Lower leg skin (tissue), 4 donors: ENCODE results near the gene TRPM2. TPM values are rescaled to one million over a fixed set of nuclear protein-coding genes. Genes with fewer than 3 reads are reported as not detected.

Source experiments
- DNase-seq, 2 donors: peaks; one replicate each; pipeline ENCODE4 v3.0.0-alpha.2; 2019; ENCODE audit warnings: low spot score in 2 of 2
- H3K4me3 ChIP-seq: fragments of 200-600 bp; sonication (generic); 2 replicates; pipeline ENCODE4 v1.5.1; 2017; ENCODE audit warnings: mild to moderate bottlenecking, low read depth; ENCODE audit not compliant: poor library complexity, severe bottlenecking
- POLR2A ChIP-seq, 2 donors: fragments of 450-650 bp; IDR thresholded peaks; one replicate each; pipeline ENCODE4 v1.6.1; 2016 to 2017; ENCODE audit warnings: antibody characterized with exemption in 2 of 2, mild to moderate bottlenecking in 1 of 2, moderate library complexity in 1 of 2
- WGBS, 2 donors: methylation state at CpG; one replicate each; pipeline ENCODE4 v1.1.5; 2018; 5-methylcytosine and 5-hydroxymethylcytosine counted together
- intact Hi-C: fragments of 100-400 bp; cut with DNase I; formaldehyde crosslinking; loops from one replicate; pipeline ENCODE4 v1.15.0; 2023; ENCODE audit warnings: low total_unique reads
- total RNA-seq, 4 donors: library from RNA; depleted of rRNA; stranded (reverse); fragments of >200 nt; gene quantifications; one replicate each; pipeline ENCODE4 v1.1.0, GENCODE V29; 2016
- TF ChIP-seq, protein P1 (sequence below), 3 donors: fragments of 450-650 bp; IDR thresholded peaks; one replicate each; pipeline ENCODE4 v1.5.1; 2016; ENCODE audit warnings: antibody characterized with exemption in 3 of 3, mild to moderate bottlenecking in 3 of 3, moderate library complexity in 2 of 3

Gene TRPM2
- total RNA-seq, 4 donors from 2014 or later, result 1.9 to 9.4 (median 2.2) TPM

DNA sequence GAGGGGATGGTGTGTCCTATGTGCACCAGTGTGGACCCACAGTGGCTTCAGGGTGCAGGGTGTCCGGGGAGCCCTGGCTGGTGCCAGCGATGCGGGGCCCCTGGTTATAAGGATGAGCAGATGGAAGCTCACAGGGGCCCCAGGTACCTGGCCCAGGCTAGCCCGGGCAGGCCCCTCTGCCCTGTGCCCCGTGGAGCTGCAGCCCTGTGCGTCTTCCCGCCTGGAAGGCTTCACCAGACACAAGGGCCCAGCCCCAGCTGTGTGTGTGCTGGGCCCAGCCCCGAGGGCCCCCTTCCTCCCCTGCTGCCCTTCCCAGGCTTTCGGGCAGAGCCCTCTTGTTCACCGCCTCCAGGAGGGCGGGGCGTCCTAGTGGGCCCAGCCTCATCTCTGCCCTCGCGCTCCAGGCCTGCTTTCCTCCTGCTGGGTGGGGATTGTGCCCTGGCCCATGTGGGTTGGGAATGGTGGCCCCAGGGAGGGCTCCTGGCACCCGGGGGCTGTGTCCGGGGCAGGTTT is 37.7 kb upstream of the TRPM2 start:
- no peak for DNase-seq
- H3K4me3 ChIP-seq, result no peak overlapping the region
- TF ChIP-seq POLR2A (IDR thresholded peaks at IDR 0.05), result no peak
- TF ChIP-seq, protein P1, sequence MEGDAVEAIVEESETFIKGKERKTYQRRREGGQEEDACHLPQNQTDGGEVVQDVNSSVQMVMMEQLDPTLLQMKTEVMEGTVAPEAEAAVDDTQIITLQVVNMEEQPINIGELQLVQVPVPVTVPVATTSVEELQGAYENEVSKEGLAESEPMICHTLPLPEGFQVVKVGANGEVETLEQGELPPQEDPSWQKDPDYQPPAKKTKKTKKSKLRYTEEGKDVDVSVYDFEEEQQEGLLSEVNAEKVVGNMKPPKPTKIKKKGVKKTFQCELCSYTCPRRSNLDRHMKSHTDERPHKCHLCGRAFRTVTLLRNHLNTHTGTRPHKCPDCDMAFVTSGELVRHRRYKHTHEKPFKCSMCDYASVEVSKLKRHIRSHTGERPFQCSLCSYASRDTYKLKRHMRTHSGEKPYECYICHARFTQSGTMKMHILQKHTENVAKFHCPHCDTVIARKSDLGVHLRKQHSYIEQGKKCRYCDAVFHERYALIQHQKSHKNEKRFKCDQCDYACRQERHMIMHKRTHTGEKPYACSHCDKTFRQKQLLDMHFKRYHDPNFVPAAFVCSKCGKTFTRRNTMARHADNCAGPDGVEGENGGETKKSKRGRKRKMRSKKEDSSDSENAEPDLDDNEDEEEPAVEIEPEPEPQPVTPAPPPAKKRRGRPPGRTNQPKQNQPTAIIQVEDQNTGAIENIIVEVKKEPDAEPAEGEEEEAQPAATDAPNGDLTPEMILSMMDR (IDR thresholded peaks at IDR 0.05), result no peak
- intact Hi-C loops, result no loop called here
- 66 to 67% methylated on average over 11 to 15 of the region's 16 CpGs for WGBS, 2 donors

DNA sequence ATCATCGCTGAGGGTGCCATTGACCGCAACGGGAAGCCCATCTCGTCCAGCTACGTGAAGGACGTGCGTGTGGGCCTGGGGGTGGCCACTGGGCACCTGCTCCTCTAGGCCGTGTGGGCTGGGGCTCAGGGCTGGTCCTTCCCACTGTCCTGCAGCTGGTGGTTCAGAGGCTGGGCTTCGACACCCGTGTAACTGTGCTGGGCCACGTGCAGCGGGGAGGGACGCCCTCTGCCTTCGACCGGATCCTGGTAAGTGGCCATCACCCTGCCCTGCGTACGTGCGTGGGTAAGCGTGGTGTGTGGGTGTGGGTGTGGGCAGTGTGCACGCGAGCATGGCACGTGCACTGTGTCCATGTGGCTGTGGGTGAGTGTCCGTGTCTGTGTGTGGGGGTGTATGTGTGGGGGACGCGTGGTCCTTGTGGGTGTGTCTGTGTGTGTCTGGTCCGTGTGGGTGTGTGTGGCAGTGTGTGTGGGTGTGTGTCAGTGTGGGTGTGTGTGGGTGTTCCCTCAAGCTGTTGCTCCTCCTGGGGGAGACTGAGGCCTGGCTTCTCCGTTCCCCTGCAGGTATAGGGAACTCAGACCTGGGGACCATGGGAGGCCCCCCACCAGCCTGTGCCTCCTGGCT is 37.0 kb upstream of the TRPM2 start:
- intact Hi-C loops, result no loop called here
- no peak for DNase-seq
- TF ChIP-seq POLR2A (IDR thresholded peaks at IDR 0.05), result no peak
- TF ChIP-seq, protein P1 (IDR thresholded peaks at IDR 0.05), result no peak
- 87 to 89% methylated on average over 22 to 24 of the region's 27 CpGs for WGBS, 2 donors
- H3K4me3 ChIP-seq, result no peak overlapping the region

DNA sequence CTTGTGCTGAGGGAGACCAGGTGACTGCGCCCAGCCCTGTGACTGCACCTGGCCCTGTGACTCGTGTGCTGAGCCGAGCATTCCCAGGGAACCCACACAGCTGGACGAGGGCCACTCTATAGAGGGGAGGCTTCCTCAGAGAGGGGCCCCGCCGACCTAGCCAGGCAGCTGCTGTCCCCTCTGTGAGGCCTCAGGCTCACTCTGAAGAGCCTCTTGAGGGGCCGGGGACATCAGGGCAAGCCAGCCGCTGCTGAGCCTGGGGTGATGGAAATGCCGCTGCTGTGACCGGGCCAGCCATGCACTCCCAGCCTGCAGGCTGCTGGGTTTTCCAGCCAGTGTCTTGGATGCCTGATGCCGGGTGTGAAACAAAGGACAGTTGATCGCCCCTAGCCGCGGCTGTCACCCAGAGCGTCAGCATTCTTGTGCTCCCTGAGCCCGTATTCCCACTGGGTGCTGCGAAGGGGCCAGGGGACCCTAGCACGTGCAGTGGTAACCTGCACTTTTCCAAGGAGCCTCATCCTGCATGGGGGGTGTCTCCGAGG is 36.1 kb upstream of the TRPM2 start:
- intact Hi-C loops, result no loop called here
- no peak for TF ChIP-seq POLR2A (IDR thresholded peaks at IDR 0.05)
- TF ChIP-seq, protein P1 (IDR thresholded peaks at IDR 0.05), result no peak
- no peak overlapping the region for H3K4me3 ChIP-seq
- 91 to 93% methylated on average over 13 to 15 of the region's 19 CpGs for WGBS, 2 donors
- DNase-seq, result no peak

DNA sequence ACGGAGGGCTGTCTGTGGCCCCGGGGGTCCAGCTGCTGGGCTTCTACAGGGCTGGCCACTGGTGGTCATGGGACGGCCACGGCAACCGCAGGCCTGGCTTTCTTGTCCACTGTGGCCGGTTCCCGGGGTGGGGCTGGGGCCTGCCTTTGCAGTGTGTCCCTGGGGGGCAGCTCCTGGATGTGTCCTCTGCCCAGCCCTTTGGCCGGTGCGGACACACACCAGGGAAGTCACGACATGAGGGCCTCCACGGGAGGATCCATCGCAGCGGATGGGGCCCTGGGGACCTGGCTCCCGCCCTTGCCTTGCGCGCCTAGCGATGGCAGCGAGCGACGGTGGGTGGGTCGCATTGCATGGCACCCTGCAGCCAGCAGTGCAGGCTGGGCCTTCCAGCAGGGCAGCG is 35.5 kb upstream of the TRPM2 start:
- no peak overlapping the region for H3K4me3 ChIP-seq
- intact Hi-C loops, result no loop called here
- no peak for TF ChIP-seq POLR2A (IDR thresholded peaks at IDR 0.05)
- TF ChIP-seq, protein P1 (IDR thresholded peaks at IDR 0.05), result no peak
- DNase-seq, result no peak
- 91% methylated on average over 21 to 22 of the region's 22 CpGs for WGBS, 2 donors

DNA sequence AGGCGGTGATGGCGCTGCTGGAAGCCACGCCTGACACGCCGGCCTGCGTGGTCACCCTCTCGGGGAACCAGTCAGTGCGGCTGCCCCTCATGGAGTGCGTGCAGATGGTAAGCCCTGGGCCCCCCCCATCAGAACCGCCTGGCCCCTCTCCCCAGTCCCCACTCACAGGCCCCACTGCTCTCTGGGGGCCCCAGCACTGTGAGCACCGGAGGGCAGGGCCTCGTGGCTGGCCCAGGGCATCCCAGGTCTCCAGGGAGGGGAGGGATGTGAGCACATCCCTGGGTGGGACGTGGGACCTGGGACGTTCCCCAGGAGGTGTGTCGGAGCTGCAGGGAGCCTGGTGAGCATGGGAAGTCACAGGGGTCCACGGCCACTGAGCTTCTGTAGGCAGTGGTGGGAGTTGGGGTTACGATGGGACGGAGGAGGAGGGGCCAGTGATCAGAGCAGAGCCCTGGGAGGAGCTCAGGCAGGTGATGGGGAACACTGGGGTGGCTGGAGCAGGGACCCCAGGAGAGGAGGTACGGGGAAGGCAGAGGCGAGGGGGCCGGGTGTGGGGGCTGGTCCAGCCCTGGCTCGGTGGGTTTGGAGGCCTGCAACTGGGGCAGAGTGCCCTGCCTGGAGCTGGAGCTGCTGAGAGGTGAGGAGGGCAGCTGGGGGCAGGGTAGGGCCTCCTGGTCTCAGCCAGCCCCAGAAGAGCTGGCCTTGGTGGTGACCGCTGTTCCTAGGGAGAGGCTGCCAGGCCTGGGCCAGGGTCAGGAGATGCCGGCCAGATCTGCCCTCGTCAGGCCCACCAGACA is 34.7 kb upstream of the TRPM2 start:
- intact Hi-C loops, result no loop called here
- DNase-seq, result no peak

More for the DNA sequence above, 34.7 kb upstream of the TRPM2 start:
- WGBS, 2 donors, result 95 to 97% methylated on average over 21 to 23 of the region's 25 CpGs
- no peak overlapping the region for H3K4me3 ChIP-seq
- TF ChIP-seq POLR2A (IDR thresholded peaks at IDR 0.05), result no peak
- TF ChIP-seq, protein P1 (IDR thresholded peaks at IDR 0.05), result no peak
